Retinal pigment epithelial cell (primary cell): ENCODE data around the gene TGFB2.

ENCODE experiments used
- DNase-seq: peaks from one replicate; pipeline ENCODE4 v3.0.0-alpha.2; 2010; ENCODE audit warnings: low read depth
- H3K4me3 ChIP-seq: 2 replicates; pipeline ENCODE4 v1.5.1; 2011; ENCODE audit warnings: mild to moderate bottlenecking, low read length, control low read depth, moderate library complexity
- CTCF ChIP-seq: conservative IDR thresholded peaks from 2 replicates; pipeline ENCODE4 v1.5.1; 2011; ENCODE audit warnings: low read depth, low read length, control low read depth, inconsistent platforms

Gene TGFB2

GRCh38 chr1:218350801-218351266 is 5.7 kb downstream of the TGFB2 start:
- DNase-seq, result no peak
- peak overlapping the region; percentile 90 for H3K4me3 ChIP-seq
- no peak for TF ChIP-seq CTCF

DNA sequence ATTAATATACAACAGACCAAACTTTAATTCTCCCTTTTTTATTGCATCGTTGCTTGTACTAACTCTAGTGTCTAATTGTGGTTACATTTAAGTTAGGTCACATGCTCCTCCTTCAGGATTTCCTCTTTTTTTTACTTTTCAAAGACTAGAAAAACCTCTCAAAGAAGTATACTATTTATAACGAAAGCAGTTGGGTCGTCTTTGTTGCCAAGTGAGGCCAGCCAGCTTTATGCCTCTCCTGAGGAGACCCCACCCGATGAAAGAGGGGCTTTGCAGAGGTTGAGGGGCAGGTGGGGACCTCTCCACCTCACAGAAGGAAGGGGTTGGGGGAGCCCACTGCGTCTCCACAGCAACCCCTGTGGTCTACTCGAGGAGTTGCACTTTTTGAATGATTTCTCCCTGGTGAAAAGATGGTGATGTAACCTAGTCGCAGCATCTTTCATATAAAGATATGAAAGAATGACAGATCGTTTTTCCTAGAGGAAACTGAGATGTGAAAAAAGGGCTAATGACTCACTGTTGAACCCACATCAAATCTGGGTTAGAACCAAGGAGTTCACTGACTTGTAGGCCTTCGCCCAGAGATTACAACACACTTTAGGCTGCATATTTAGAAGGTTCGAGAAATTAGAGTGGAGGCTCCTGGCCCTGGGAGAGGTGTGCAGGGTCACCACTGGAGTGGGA is 6.4 kb downstream of the TGFB2 start:
- H3K4me3 ChIP-seq, result peak overlapping the region; percentile 90
- no peak for DNase-seq
- TF ChIP-seq CTCF, result peak; percentile 62

DNA sequence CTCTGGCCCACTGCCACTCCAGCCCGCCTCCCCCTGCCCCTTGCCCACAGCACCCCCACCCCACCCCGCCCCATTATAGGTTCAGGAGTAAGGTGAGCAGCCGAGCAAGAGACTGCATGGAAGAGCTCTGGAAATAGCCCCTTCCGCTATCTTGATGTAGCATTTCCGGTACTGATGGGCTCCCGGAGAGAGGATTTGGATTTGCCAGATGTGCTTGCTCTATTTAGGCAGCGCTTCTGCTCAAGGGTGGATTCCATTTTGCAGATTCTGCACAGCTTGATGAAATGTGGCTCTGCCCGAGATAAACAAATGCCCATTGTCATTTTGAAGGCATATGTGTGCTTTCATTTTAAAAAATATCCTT is 6.9 kb downstream of the TGFB2 start:
- DNase-seq, result no peak
- no peak overlapping the region for H3K4me3 ChIP-seq
- TF ChIP-seq CTCF, result no peak

DNA sequence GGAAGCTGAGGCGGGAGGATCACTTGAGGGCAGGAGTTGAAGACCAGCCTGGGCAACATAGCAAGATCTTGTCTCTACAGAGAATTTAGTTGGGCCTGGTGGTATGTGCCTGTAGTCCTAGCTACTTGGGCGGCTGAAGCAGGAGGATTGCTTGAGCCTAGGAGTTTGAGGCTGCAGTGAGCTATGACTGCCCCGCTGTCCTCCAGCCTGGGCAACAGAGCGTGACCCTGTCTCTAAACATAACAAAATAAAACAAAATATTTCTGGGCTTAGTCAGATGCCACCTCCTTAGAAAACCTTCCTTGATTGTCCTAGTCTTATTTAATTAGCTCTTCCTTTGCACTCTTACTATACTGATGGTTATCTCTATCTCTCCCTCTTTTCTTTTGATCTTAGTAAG is 8.5 kb downstream of the TGFB2 start:
- H3K4me3 ChIP-seq, result no peak overlapping the region
- TF ChIP-seq CTCF, result no peak
- no peak for DNase-seq

GRCh38 chr1:218355278-218355677 is 10.1 kb downstream of the TGFB2 start:
- no peak for TF ChIP-seq CTCF
- no peak overlapping the region for H3K4me3 ChIP-seq
- DNase-seq, result no peak

- no peak for DNase-seq
- no peak overlapping the region for H3K4me3 ChIP-seq
- no peak for TF ChIP-seq CTCF
These were observed 12.2 kb downstream of the TGFB2 start for GRCh38 chr1:218357211-218357892.

GRCh38 chr1:218357893-218358232 is 12.7 kb downstream of the TGFB2 start:
- DNase-seq, result no peak
- H3K4me3 ChIP-seq, result no peak overlapping the region
- no peak for TF ChIP-seq CTCF
